SU-DHL-6 (cell line): ENCODE measurements around the gene PTPRN2.

Experiments
- H2AFZ ChIP-seq: fragments of 200-600 bp; sonication (generic); 2 replicates; pipeline ENCODE4 v1.6.1; 2014; ENCODE audit warnings: low read depth, mild to moderate bottlenecking, moderate library complexity, mixed read lengths, antibody characterized with exemption, low read length; ENCODE audit not compliant: severe bottlenecking
- H3F3A ChIP-seq: fragments of 200-600 bp; shearing (Covaris generic); 2 replicates; pipeline ENCODE4 v1.6.0; 2016; ENCODE audit warnings: antibody characterized with exemption, mild to moderate bottlenecking; ENCODE audit not compliant: insufficient read depth
- H3K27ac ChIP-seq: fragments of 200-600 bp; sonication (generic); 2 replicates; pipeline ENCODE4 v1.5.1; 2016; ENCODE audit warnings: low read depth, mild to moderate bottlenecking, low read length, moderate library complexity, mixed read lengths
- H3K27me3 ChIP-seq: fragments of 200-600 bp; sonication (generic), shearing (Covaris generic); 2 replicates; pipeline ENCODE4 v1.6.0; 2014; ENCODE audit warnings: mild to moderate bottlenecking, low read length
- H3K36me3 ChIP-seq: fragments of 200-600 bp; sonication (generic); 2 replicates; pipeline ENCODE4 v1.6.1; 2014; ENCODE audit warnings: mild to moderate bottlenecking, low read length, mixed read lengths
- H3K4me2 ChIP-seq: fragments of 300-600, 200-600 bp; shearing (Covaris generic), sonication (generic); 2 replicates; pipeline ENCODE4 v1.6.0; 2014; ENCODE audit warnings: low read length, low read depth, mild to moderate bottlenecking; ENCODE audit not compliant: poor library complexity, severe bottlenecking
- H3K4me3 ChIP-seq: fragments of 200-600 bp; sonication (generic); 2 replicates; pipeline ENCODE4 v1.5.1; 2014; ENCODE audit warnings: antibody characterized with exemption, low read length, mild to moderate bottlenecking, mixed read lengths; ENCODE audit not compliant: insufficient read depth, poor library complexity, severe bottlenecking
- H3K79me2 ChIP-seq: fragments of 200-600 bp; sonication (generic); 2 replicates; pipeline ENCODE4 v1.6.1; 2014; ENCODE audit warnings: mild to moderate bottlenecking, low read length, moderate library complexity; ENCODE audit not compliant: insufficient read depth
- H3K9ac ChIP-seq: fragments of 200-600 bp; sonication (generic); 2 replicates; pipeline ENCODE4 v1.7.0; 2014; ENCODE audit warnings: mild to moderate bottlenecking, low read length
- H3K9me2 ChIP-seq: fragments of 200-600 bp; sonication (generic); replicated peaks from 2 replicates; pipeline ENCODE4 v1.6.1; 2014; ENCODE audit warnings: low read length; ENCODE audit not compliant: insufficient read depth
- H3K9me3 ChIP-seq: fragments of 200-600 bp; sonication (generic); 2 replicates; pipeline ENCODE4 v1.6.1; 2014; ENCODE audit warnings: low read length, mixed read lengths; ENCODE audit not compliant: insufficient read depth
- H4K20me1 ChIP-seq: fragments of 200-600 bp; sonication (generic); 2 replicates; pipeline ENCODE4 v1.6.1; 2014; ENCODE audit warnings: low read depth, mild to moderate bottlenecking, antibody characterized with exemption, low read length, moderate library complexity, mixed read lengths
- CTCF ChIP-seq: fragments of 200-600 bp; sonication (generic); IDR thresholded peaks from one replicate; pipeline ENCODE4 v1.5.1; 2017; ENCODE audit warnings: antibody characterized with exemption, mild to moderate bottlenecking, low read length, moderate library complexity; ENCODE audit not compliant: insufficient read depth, poor library complexity, severe bottlenecking
- EZH2phosphoT487 ChIP-seq: fragments of 200-600 bp; sonication (generic), shearing (Covaris generic); conservative IDR thresholded peaks from 2 replicates; pipeline ENCODE4 v1.6.1; 2018; ENCODE audit warnings: mild to moderate bottlenecking, antibody characterized with exemption, low read length, moderate library complexity, mixed read lengths

PTPRN2 gene

GRCh38 chr7:157722137-157723060 lies 865.2 kb downstream of the PTPRN2 start:
- Histone ChIP-seq H3K79me2 (no peaks in the 10 kb centered on the region), H3K27me3 (no peaks in the 10 kb centered on the region), H3K4me2 (no peak overlapping the region), H3K9ac (no peak overlapping the region), H2AFZ (no peak overlapping the region), H3K36me3 (no peaks in the 10 kb centered on the region), H3F3A (no peaks in the 10 kb centered on the region), H3K4me3 (no peak overlapping the region), H3K27ac (no peak overlapping the region), H3K9me2 (no peaks in the 10 kb centered on the region), H4K20me1 (no peaks in the 10 kb centered on the region), H3K9me3 (no peaks in the 10 kb centered on the region)
- no peak for TF ChIP-seq EZH2phosphoT487
- TF ChIP-seq CTCF: no peak

GRCh38 chr7:157721468-157722136 lies 866.0 kb downstream of the PTPRN2 start:
- H3K79me2 ChIP-seq: no peaks in the 10 kb centered on the region
- no peaks in the 10 kb centered on the region for H3K36me3 ChIP-seq
- H2AFZ ChIP-seq: no peak overlapping the region
- no peaks in the 10 kb centered on the region for H4K20me1 ChIP-seq
- no peaks in the 10 kb centered on the region for H3F3A ChIP-seq
- no peak for TF ChIP-seq CTCF
- no peak for TF ChIP-seq EZH2phosphoT487
- H3K27ac ChIP-seq: no peak overlapping the region
- H3K9me3 ChIP-seq: no peaks in the 10 kb centered on the region
- H3K4me3 ChIP-seq: no peak overlapping the region
- no peaks in the 10 kb centered on the region for H3K9me2 ChIP-seq
- no peak overlapping the region for H3K9ac ChIP-seq
- H3K27me3 ChIP-seq: no peaks in the 10 kb centered on the region
- no peak overlapping the region for H3K4me2 ChIP-seq

- Histone ChIP-seq H3K27me3 (no peaks in the 10 kb centered on the region), H3K4me3 (no peak overlapping the region), H3K79me2 (no peaks in the 10 kb centered on the region), H4K20me1 (no peaks in the 10 kb centered on the region), H3K4me2 (no peak overlapping the region), H3K27ac (no peak overlapping the region), H3K9me2 (no peaks in the 10 kb centered on the region), H3K9ac (no peak overlapping the region), H3K9me3 (no peaks in the 10 kb centered on the region), H3F3A (no peaks in the 10 kb centered on the region), H2AFZ (no peak overlapping the region), H3K36me3 (no peaks in the 10 kb centered on the region)
- TF ChIP-seq EZH2phosphoT487: no peak
These were observed 867.6 kb downstream of the PTPRN2 start for GRCh38 chr7:157719705-157720655.
